Right atrium auricular region (tissue), 2 donors: ENCODE data around the gene ANAPC7. TPM values are rescaled to one million over a fixed set of nuclear protein-coding genes. Genes with fewer than 3 reads are reported as not detected.
"Not testable (repeated sequence)": the region's sequence is repeated elsewhere in the genome, so short reads cannot be mapped to it uniquely, and the experiment has no call there.

Experiments
- DNase-seq: peaks from one replicate; pipeline ENCODE4 v3.0.0-alpha.2; 2019; ENCODE audit warnings: low spot score
- H3K27ac ChIP-seq, 2 donors: fragments of 200-600 bp; sonication (generic); 1 replicate in 1 of 2; 2 replicates in 1 of 2; pipeline ENCODE4 v1.5.1; 2016 to 2019
- H3K27me3 ChIP-seq, 2 donors: fragments of 200-600 bp; sonication (generic); one replicate each; pipeline versions ENCODE4 v1.5.1 to v1.6.0; 2017 to 2019
- H3K36me3 ChIP-seq: fragments of 200-600 bp; sonication (generic); one replicate; pipeline ENCODE4 v1.5.1; 2016
- H3K4me1 ChIP-seq, 2 donors: fragments of 200-600 bp; sonication (generic); one replicate each; pipeline versions ENCODE4 v1.5.1 to v1.6.0; 2017 to 2019
- H3K4me3 ChIP-seq, 2 donors: fragments of 200-600 bp; sonication (generic); 1 replicate in 1 of 2; 2 replicates in 1 of 2; pipeline ENCODE4 v1.5.1; 2017 to 2019; ENCODE audit warnings: mild to moderate bottlenecking in 1 of 2, moderate library complexity in 1 of 2
- H3K9me3 ChIP-seq, 2 donors: fragments of 200-600 bp; sonication (generic); one replicate each; pipeline ENCODE4 v1.5.1; 2019
- total RNA-seq, 2 donors: library from RNA; depleted of rRNA; stranded (reverse); fragments of >200 nt; gene quantifications; one replicate each; pipeline ENCODE4 v1.1.0, GENCODE V29; 2016
- TF ChIP-seq, protein P1 (sequence below), 2 donors: fragments of 200-600 bp; sonication (generic); IDR thresholded peaks; one replicate each; pipeline ENCODE4 v1.5.1; 2019; ENCODE audit warnings: antibody characterized with exemption in 2 of 2

The ANAPC7 gene
- total RNA-seq, 2 donors from 2014 or later = 30.4 to 30.9 TPM

DNA sequence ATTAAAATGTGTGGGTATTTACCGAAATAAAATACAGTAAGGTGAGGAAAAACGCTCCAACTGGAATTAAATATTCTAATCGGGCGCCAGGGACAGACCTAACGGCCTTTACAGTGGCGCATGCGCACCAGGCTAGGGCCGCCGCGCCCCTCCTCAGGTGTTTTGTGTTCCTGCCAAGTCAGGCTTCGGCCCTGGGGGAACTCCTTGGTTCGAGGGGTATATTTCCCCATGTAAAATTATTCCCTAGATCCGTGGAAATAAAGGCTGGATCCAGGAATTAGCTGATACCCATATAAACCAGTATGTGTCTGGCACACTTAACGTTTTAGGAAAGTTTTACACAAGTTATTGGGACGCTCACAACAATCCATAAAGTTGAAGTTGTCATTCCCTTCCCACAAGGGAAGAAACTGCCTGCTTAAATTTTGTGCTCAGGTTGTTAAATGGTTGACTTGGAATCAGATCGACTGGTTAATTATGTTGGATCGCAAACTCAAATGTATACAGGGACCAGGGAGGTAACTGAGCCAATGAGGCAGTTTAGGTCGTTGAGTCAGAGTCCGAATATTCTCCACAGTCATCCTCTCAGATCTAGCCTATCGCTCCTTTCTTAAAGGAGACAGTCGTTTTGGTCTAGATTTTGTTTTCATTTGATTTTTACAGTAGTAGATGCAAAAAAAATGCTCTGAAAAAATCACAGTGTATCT, 621 bp upstream of the ANAPC7 start:
- Histone ChIP-seq H3K4me3 (peak overlapping the region; percentile 88 to 98), H3K27me3 (no peaks in the 10 kb centered on the region), H3K36me3 (peaks cover 14% of the 10 kb centered on the region), H3K9me3 (no peaks in the 10 kb centered on the region), H3K4me1 (peaks cover 0 to 14% of the 10 kb centered on the region in 2 donors), H3K27ac (peak overlapping the region; percentile 94 to 96)
- peak; percentile 63 for DNase-seq
- TF ChIP-seq, protein P1, sequence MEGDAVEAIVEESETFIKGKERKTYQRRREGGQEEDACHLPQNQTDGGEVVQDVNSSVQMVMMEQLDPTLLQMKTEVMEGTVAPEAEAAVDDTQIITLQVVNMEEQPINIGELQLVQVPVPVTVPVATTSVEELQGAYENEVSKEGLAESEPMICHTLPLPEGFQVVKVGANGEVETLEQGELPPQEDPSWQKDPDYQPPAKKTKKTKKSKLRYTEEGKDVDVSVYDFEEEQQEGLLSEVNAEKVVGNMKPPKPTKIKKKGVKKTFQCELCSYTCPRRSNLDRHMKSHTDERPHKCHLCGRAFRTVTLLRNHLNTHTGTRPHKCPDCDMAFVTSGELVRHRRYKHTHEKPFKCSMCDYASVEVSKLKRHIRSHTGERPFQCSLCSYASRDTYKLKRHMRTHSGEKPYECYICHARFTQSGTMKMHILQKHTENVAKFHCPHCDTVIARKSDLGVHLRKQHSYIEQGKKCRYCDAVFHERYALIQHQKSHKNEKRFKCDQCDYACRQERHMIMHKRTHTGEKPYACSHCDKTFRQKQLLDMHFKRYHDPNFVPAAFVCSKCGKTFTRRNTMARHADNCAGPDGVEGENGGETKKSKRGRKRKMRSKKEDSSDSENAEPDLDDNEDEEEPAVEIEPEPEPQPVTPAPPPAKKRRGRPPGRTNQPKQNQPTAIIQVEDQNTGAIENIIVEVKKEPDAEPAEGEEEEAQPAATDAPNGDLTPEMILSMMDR (IDR thresholded peaks at IDR 0.05) = no peak

DNA sequence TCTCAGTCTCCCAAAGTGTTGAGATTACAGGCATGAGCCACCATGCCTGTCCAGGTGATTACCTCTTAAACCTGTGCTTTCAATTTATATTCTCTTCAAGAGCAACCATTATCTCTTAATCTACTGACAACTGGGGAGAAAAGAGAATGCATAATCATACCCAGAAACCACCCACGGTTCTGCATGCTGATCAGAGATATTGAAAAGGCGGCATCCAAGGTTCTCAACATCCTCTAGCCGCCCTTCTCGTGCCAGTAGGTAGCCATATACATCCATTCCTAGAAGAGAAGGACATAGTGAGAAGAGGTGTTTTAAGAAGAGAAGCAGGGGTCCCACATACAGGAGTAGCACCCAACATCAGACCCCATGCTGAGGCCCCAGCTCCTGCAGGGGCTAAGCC, 20.8 kb downstream of the ANAPC7 start:
- Histone ChIP-seq H3K36me3 (peaks cover 91% of the 10 kb centered on the region), H3K4me3 (no peak overlapping the region)

DNA sequence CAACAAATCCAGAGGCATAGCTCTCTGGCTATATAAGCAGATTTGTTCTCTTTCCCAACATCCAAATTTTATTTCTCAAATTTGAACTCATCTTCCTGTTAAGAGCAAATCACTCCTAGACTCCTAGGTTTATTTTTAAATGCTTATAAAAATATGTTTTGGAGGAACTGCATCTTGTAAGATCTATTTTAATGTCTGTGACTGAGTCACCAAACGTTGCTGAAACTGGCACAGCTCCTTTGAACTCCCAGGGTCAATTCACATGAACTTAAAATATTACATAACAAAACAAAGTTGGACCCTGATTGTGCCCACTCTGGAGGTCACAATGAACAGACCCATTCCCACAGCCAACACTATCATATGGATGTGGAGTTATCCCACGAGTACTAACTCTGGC, 23.9 kb downstream of the ANAPC7 start:
- H3K4me3 ChIP-seq = no peak overlapping the region
- peaks cover 90% of the 10 kb centered on the region for H3K36me3 ChIP-seq
- peak overlapping the region in 1 of 2 donors; percentile 23 for H3K27ac ChIP-seq
- TF ChIP-seq, protein P1 (IDR thresholded peaks at IDR 0.05) = no peak
- no peaks in the 10 kb centered on the region for H3K4me1 ChIP-seq
- no peaks in the 10 kb centered on the region for H3K27me3 ChIP-seq
- no peak for DNase-seq
- no peaks in the 10 kb centered on the region for H3K9me3 ChIP-seq

More for the DNA sequence above, 20.8 kb downstream of the ANAPC7 start:
- H3K9me3 ChIP-seq = no peaks in the 10 kb centered on the region
- TF ChIP-seq, protein P1 (IDR thresholded peaks at IDR 0.05) = no peak
- H3K4me1 ChIP-seq = no peaks in the 10 kb centered on the region
- H3K27me3 ChIP-seq = no peaks in the 10 kb centered on the region
- H3K27ac ChIP-seq = no peak overlapping the region
- no peak for DNase-seq

DNA sequence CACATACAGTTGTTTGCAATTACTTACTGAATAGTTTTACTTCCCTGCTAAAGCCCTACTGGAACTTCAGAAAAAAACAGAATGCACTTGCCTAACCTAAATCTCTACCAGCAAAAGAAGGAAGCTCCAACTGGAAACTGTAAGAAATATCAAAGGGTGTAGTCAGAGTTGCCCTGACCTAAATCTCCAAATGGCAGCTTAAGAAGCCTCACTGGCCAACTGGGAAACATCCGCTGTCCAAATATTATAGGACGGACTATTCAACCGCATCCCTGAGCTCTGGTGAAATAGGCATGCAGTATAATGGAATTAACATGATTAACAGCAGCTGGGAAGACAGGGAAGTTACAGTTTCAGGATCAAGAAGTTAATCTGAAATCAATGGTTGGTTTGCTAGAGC, 24.3 kb downstream of the ANAPC7 start:
- Histone ChIP-seq H3K27ac (peak overlapping the region in 1 of 2 donors; percentile 23), H3K4me3 (no peak overlapping the region), H3K27me3 (no peaks in the 10 kb centered on the region), H3K36me3 (peaks cover 91% of the 10 kb centered on the region), H3K9me3 (no peaks in the 10 kb centered on the region), H3K4me1 (no peaks in the 10 kb centered on the region)
- DNase-seq = no peak
- TF ChIP-seq, protein P1 (IDR thresholded peaks at IDR 0.05) = no peak

DNA sequence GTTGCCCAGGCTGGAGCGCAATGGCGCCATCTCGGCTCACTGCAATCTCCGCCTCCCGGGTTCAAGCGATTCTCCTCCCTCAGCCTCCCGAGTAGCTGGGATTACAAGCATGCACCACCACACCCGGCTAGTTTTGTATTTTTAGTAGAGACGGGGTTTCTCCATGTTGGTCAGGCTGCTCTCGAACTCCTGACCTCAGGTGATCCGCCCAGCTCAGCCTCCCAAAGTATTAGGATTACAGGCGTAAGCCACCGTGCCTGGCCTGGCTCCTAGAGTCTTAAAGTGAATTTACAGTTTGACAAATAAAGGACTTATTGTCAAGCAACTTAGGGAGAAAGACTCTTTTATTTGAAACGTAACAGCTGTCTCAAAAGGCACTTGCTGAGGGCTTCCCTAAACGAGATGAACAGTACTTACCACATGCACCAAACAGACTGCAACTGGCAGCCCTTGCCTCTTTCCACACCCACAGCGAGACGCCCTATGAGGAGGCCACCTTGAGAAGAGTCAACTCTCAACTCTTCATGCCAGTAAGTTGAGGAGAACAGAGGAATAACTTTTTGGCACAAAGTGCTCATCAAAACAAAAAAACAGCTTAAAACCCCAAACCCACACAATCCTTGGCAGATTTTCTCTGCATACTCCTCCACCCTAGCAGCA, 25.2 kb downstream of the ANAPC7 start:
- H3K27ac ChIP-seq = not testable (repeated sequence)

DNA sequence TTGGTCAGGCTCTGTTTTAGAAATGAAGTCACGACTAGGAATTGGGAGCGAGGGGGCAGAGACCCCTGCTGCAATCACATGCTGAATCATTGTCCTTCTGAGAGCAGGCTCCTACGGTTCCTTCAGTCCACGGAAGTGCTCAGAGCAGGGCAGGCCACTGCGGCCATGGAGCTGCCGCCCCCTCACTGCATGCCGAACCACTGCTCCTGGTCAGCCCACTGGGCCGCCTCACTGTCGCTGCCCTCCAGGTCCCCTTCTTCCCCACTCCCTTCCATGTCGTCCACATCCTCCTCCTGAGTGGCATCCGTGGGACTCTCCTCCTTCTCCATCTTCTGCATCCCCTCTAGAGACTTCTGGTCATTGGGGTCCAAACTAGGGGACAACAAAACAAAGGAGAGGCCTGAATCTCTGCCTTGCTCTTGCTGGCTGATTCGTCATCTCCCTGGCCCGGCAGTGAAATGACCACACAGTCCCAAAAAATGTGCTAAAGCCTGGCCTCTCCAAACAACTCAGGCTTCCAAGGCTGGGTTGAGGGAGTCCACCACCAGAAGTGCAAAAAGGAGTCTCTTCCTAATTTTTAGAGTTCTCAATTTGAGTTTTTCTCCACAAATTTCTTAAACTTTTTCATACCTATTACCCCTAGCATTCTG, 29.4 kb downstream of the ANAPC7 start:
- no peaks in the 10 kb centered on the region for H3K9me3 ChIP-seq
- H3K4me1 ChIP-seq = peaks cover 0 to 32% of the 10 kb centered on the region in 2 donors
- DNase-seq = no peak

More for the DNA sequence above, 25.2 kb downstream of the ANAPC7 start:
- not testable (repeated sequence) for H3K27me3 ChIP-seq, H3K4me3 ChIP-seq, H3K9me3 ChIP-seq, H3K4me1 ChIP-seq, DNase-seq
- peaks cover 94% of the 10 kb centered on the region for H3K36me3 ChIP-seq

More for the DNA sequence above, 29.4 kb downstream of the ANAPC7 start:
- Histone ChIP-seq H3K27ac (peak overlapping the region; percentile 10 to 31), H3K36me3 (peaks cover 57% of the 10 kb centered on the region), H3K4me3 (no peak overlapping the region), H3K27me3 (no peaks in the 10 kb centered on the region)
- TF ChIP-seq, protein P1 (IDR thresholded peaks at IDR 0.05) = no peak
